GM18951 (cell line): ENCODE results near the gene DNA2.

Experiments used
- POLR2A ChIP-seq: IDR thresholded peaks from 4 replicates; pipeline ENCODE4 v1.6.1; 2011; ENCODE audit warnings: mild to moderate bottlenecking; ENCODE audit not compliant: insufficient read length, insufficient read depth; ENCODE audit errors: extremely low read depth
- in situ Hi-C: fragments of 300-500 bp; cut with MboI; formaldehyde crosslinking; loops from one replicate; pipeline ENCODE4 v1.12.0; 2022; ENCODE audit warnings: low sequenced_read_pairs, mixed read lengths, inconsistent platforms; ENCODE audit not compliant: unreplicated experiment

DNA2 gene

GRCh38 chr10:68364101-68364886 lies 107.5 kb downstream of the DNA2 start:
- in situ Hi-C loops: no loop called here
- no peak for TF ChIP-seq POLR2A
